Bronchus fibroblast of lung (primary cell): ENCODE data around the gene SLC35B2. TPM values are rescaled to one million over a fixed set of nuclear protein-coding genes. Genes with fewer than 3 reads are reported as not detected.

Experiments
- total RNA-seq: library from RNA; depleted of rRNA; stranded (reverse); fragments of >200 nt; gene quantifications from 2 replicates; pipeline ENCODE4 v1.2.3, GENCODE V29; 2015

Gene SLC35B2
- total RNA-seq: 85.9 and 88.7 TPM in 2 replicates

GRCh38 chr6:44257025-44257752, at the start of gene SLC35B2:
Gene SLC35B2, minus strand, starts transcription at chr6:44257528. Its CDS starts 118 bp downstream, at chr6:44257410.

GRCh38 chr6:44269921-44270525, 12.7 kb upstream of the SLC35B2 start, which contains the start of gene TMEM151B:
Gene TMEM151B, plus strand, starts transcription at chr6:44270450. Its CDS starts 293 bp downstream, at chr6:44270743.

GRCh38 chr6:44265007-44265721, 7.8 kb upstream of the SLC35B2 start, which contains the start of gene NFKBIE:
Gene NFKBIE, minus strand, starts transcription at chr6:44265551. Its CDS starts 205 bp downstream, at chr6:44265346.

GRCh38 chr6:44246663-44247337, 10.5 kb downstream of the SLC35B2 start, which contains the start of gene HSP90AB1:
Gene HSP90AB1, plus strand, starts transcription at chr6:44247101. Its CDS starts 1,529 bp downstream, at chr6:44248630.

GRCh38 chr6:44223319-44224028, 33.9 kb downstream of the SLC35B2 start, which contains the start of gene SLC29A1:
Gene SLC29A1, plus strand, starts transcription at chr6:44223595. Its CDS starts 3,719 bp downstream, at chr6:44227314.

GRCh38 chr6:44216677-44217331, 40.5 kb downstream of the SLC35B2 start, which contains the start of gene MYMX:
Gene MYMX, plus strand, starts transcription at chr6:44216926. Its CDS starts 546 bp downstream, at chr6:44217472.

Other genes starting within 250 kb of the SLC35B2 start
- gene MRPL14, start 130.1 kb downstream of the SLC35B2 start, total RNA-seq: 63.8 and 65.4 TPM in 2 replicates
- 16.5 and 18.8 TPM in 2 replicates for gene TMEM63B, start 130.0 kb downstream of the SLC35B2 start, total RNA-seq
- gene CAPN11, start 98.7 kb downstream of the SLC35B2 start, total RNA-seq: not detected in 2 replicates
- gene MYMX, start 40.6 kb downstream of the SLC35B2 start, total RNA-seq: not detected in 2 replicates
- gene SLC29A1, start 33.9 kb downstream of the SLC35B2 start, total RNA-seq: 23.4 and 26.0 TPM in 2 replicates
- 935 and 976 TPM in 2 replicates for gene HSP90AB1, start 10.4 kb downstream of the SLC35B2 start, total RNA-seq
- gene NFKBIE, start 8.0 kb upstream of the SLC35B2 start, total RNA-seq: 10.6 and 17.0 TPM in 2 replicates
- gene TMEM151B, start 12.9 kb upstream of the SLC35B2 start, total RNA-seq: under 0.01 TPM in 1 of 2 replicates, not detected in the other
- gene AARS2, start 55.8 kb upstream of the SLC35B2 start, total RNA-seq: 17.0 and 18.1 TPM in 2 replicates
- gene SPATS1, start 85.1 kb upstream of the SLC35B2 start, total RNA-seq: not detected in 2 replicates
- gene CDC5L, start 130.2 kb upstream of the SLC35B2 start, total RNA-seq: 13.2 and 17.7 TPM in 2 replicates